Kidney epithelial cell (primary cell): ENCODE measurements around the gene GRIK4. TPM values are rescaled to one million over a fixed set of nuclear protein-coding genes. Genes with fewer than 3 reads are reported as not detected.

ENCODE experiments used
- DNase-seq: peaks from one replicate; pipeline ENCODE4 v3.0.0-alpha.2; 2010; ENCODE audit warnings: low read depth
- H3K27me3 ChIP-seq: 2 replicates; pipeline ENCODE4 v1.6.0; 2011; ENCODE audit warnings: low read length; ENCODE audit not compliant: control insufficient read depth, insufficient read depth
- H3K36me3 ChIP-seq: 2 replicates; pipeline ENCODE4 v1.5.1; 2011; ENCODE audit warnings: low read length; ENCODE audit not compliant: control insufficient read depth, insufficient read depth
- H3K4me3 ChIP-seq: 2 replicates; pipeline ENCODE4 v1.5.1; 2011; ENCODE audit warnings: low read depth, mild to moderate bottlenecking, control low read depth, low read length
- CTCF ChIP-seq: IDR thresholded peaks from 2 replicates; pipeline ENCODE4 v1.5.1; 2011; ENCODE audit warnings: mild to moderate bottlenecking, moderate library complexity, low read length, control low read depth, inconsistent platforms; ENCODE audit not compliant: insufficient read depth, poor library complexity, severe bottlenecking
- total RNA-seq: library from RNA; depleted of rRNA; stranded (reverse); fragments of >200 nt; gene quantifications from 2 replicates; pipeline ENCODE4 v1.2.3, GENCODE V29; 2015

Gene GRIK4
- total RNA-seq, 1 donor from 2014 or later = 0.17 TPM

- no peak for TF ChIP-seq CTCF
- DNase-seq = no peak
- no peak overlapping the region for H3K4me3 ChIP-seq
- H3K27me3 ChIP-seq = peaks cover under 1% of the 10 kb centered on the region
- H3K36me3 ChIP-seq = no peaks in the 10 kb centered on the region
Measured at GRCh38 chr11:120837696-120838095, 326.1 kb downstream of the GRIK4 start.

- no peak for TF ChIP-seq CTCF
Measured at GRCh38 chr11:120839201-120839600, 327.7 kb downstream of the GRIK4 start.

GRCh38 chr11:120839846-120840402 lies 328.4 kb downstream of the GRIK4 start:
- no peaks in the 10 kb centered on the region for H3K27me3 ChIP-seq
- no peaks in the 10 kb centered on the region for H3K36me3 ChIP-seq
- H3K4me3 ChIP-seq = no peak overlapping the region
- no peak for TF ChIP-seq CTCF
- DNase-seq = no peak

More at GRCh38 chr11:120839201-120839600, 327.7 kb downstream of the GRIK4 start:
- Histone ChIP-seq H3K36me3 (no peaks in the 10 kb centered on the region), H3K4me3 (no peak overlapping the region), H3K27me3 (no peaks in the 10 kb centered on the region)
- no peak for DNase-seq

- no peak for DNase-seq
- no peaks in the 10 kb centered on the region for H3K36me3 ChIP-seq
- no peak for TF ChIP-seq CTCF
- no peak overlapping the region for H3K4me3 ChIP-seq
- no peaks in the 10 kb centered on the region for H3K27me3 ChIP-seq
Measured at GRCh38 chr11:120840661-120841060, 329.1 kb downstream of the GRIK4 start.

GRCh38 chr11:120841074-120841473 lies 329.5 kb downstream of the GRIK4 start:
- H3K4me3 ChIP-seq = no peak overlapping the region
- no peak for TF ChIP-seq CTCF
- DNase-seq = no peak
- H3K36me3 ChIP-seq = no peaks in the 10 kb centered on the region
- no peaks in the 10 kb centered on the region for H3K27me3 ChIP-seq

GRCh38 chr11:120842195-120842594 lies 330.6 kb downstream of the GRIK4 start:
- H3K4me3 ChIP-seq = no peak overlapping the region
- no peaks in the 10 kb centered on the region for H3K27me3 ChIP-seq
- no peaks in the 10 kb centered on the region for H3K36me3 ChIP-seq
- TF ChIP-seq CTCF = no peak
- DNase-seq = no peak
